Mucosa of gallbladder (tissue), 1 donor: ENCODE data around the gene SLC22A17. TPM values are rescaled to one million over a fixed set of nuclear protein-coding genes. Genes with fewer than 3 reads are reported as not detected.

Source experiments
- DNase-seq: peaks from one replicate; pipeline ENCODE4 v3.0.0-alpha.2; 2020; ENCODE audit warnings: low spot score
- total RNA-seq: library from RNA; stranded (reverse); gene quantifications from one replicate; pipeline ENCODE4 v1.2.1, GENCODE V29; 2021
- donor health status: DM: no; HTN: no; CAD: no.

SLC22A17 gene
- total RNA-seq, 1 donor from 2014 or later, result 64.3 TPM

GRCh38 chr14:23362200-23362599 is 9.5 kb upstream of the SLC22A17 start:
- no peak for DNase-seq

GRCh38 chr14:23361763-23362162 is 9.1 kb upstream of the SLC22A17 start:
- no peak for DNase-seq

- DNase-seq, result no peak
Measured at GRCh38 chr14:23361320-23361719, 8.6 kb upstream of the SLC22A17 start.

GRCh38 chr14:23360496-23360895 is 7.8 kb upstream of the SLC22A17 start:
- DNase-seq, result no peak

GRCh38 chr14:23359722-23360447 is 7.2 kb upstream of the SLC22A17 start:
- DNase-seq, result no peak

- DNase-seq, result no peak
Measured at GRCh38 chr14:23359167-23359626, 6.5 kb upstream of the SLC22A17 start.

- DNase-seq, result no peak
Measured at GRCh38 chr14:23358553-23359166, 6.0 kb upstream of the SLC22A17 start.

- DNase-seq, result no peak
Measured at GRCh38 chr14:23358042-23358441, 5.4 kb upstream of the SLC22A17 start.

GRCh38 chr14:23357261-23357660 is 4.6 kb upstream of the SLC22A17 start:
- DNase-seq, result no peak

GRCh38 chr14:23356662-23357061 is 4.0 kb upstream of the SLC22A17 start:
- no peak for DNase-seq

- no peak for DNase-seq
Measured at GRCh38 chr14:23355871-23356435, 3.3 kb upstream of the SLC22A17 start.

GRCh38 chr14:23354990-23355389 is 2.3 kb upstream of the SLC22A17 start:
- no peak for DNase-seq

- DNase-seq, result no peak
Measured at GRCh38 chr14:23353433-23353780, 720 bp upstream of the SLC22A17 start.

GRCh38 chr14:23351681-23352505 is 794 bp downstream of the SLC22A17 start:
- DNase-seq, result no peak

GRCh38 chr14:23349156-23349845 is 3.4 kb downstream of the SLC22A17 start:
- no peak for DNase-seq

- DNase-seq, result no peak
Measured at GRCh38 chr14:23348297-23348655, 4.4 kb downstream of the SLC22A17 start.

- DNase-seq, result no peak
Measured at GRCh38 chr14:23347406-23348296, 5.0 kb downstream of the SLC22A17 start.

- DNase-seq, result no peak
Measured at GRCh38 chr14:23346693-23347405, 5.8 kb downstream of the SLC22A17 start.

- DNase-seq, result no peak
Measured at GRCh38 chr14:23345987-23346692, 6.5 kb downstream of the SLC22A17 start.
